ENCODE measurements around the gene GREB1L.

DNA sequence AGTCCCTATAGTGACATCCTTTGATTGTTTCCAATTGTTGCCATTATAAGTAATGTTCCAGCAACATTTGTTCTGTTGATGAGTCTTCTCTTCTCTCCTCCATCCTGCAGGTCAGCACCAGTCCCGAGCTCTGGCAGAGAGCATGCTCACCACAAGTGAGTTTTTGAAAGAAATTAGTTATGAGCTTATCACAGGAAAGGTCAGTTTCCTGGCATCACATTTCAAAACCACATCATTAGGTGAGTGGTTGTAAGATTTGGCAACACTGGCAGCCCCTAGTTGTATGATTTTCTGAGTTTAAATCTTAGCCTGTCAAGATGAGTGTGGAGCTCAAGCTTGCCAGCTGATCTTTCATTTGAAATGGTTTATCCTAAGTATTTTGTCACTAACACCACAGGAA, 208.9 kb downstream of the GREB1L start:
- TF ChIP-seq, protein P1, sequence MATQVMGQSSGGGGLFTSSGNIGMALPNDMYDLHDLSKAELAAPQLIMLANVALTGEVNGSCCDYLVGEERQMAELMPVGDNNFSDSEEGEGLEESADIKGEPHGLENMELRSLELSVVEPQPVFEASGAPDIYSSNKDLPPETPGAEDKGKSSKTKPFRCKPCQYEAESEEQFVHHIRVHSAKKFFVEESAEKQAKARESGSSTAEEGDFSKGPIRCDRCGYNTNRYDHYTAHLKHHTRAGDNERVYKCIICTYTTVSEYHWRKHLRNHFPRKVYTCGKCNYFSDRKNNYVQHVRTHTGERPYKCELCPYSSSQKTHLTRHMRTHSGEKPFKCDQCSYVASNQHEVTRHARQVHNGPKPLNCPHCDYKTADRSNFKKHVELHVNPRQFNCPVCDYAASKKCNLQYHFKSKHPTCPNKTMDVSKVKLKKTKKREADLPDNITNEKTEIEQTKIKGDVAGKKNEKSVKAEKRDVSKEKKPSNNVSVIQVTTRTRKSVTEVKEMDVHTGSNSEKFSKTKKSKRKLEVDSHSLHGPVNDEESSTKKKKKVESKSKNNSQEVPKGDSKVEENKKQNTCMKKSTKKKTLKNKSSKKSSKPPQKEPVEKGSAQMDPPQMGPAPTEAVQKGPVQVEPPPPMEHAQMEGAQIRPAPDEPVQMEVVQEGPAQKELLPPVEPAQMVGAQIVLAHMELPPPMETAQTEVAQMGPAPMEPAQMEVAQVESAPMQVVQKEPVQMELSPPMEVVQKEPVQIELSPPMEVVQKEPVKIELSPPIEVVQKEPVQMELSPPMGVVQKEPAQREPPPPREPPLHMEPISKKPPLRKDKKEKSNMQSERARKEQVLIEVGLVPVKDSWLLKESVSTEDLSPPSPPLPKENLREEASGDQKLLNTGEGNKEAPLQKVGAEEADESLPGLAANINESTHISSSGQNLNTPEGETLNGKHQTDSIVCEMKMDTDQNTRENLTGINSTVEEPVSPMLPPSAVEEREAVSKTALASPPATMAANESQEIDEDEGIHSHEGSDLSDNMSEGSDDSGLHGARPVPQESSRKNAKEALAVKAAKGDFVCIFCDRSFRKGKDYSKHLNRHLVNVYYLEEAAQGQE (IDR thresholded peaks at IDR 0.05; ENCODE audit: insufficient read depth in 1 of 2, low read depth in 2 of 2, low read length in 2 of 2), result no peak
- TF ChIP-seq POLR2AphosphoS5 (IDR thresholded peaks at IDR 0.05; ENCODE audit: low read depth, low read length) (no peak), TAF1 (IDR thresholded peaks at IDR 0.05; ENCODE audit: borderline replicate concordance, insufficient read depth, low read length) (no peak), SIN3A (IDR thresholded peaks at IDR 0.05; ENCODE audit: borderline replicate concordance, insufficient read depth, low read length) (no peak)

Measured in PFSK-1 (cell line).